NCI-H526 (cell line): Measurements from ENCODE around the gene GRIK2.

Experiments
- DNase-seq, 2 experiments: peaks; one replicate each; lab custom pipeline; 2025; lab: John Stamatoyannopoulos, UW

Gene GRIK2

GRCh38 chr6:101400326-101401135, 7.0 kb downstream of the GRIK2 start:
- no peak for DNase-seq

- no peak for DNase-seq
Observed at GRCh38 chr6:101401171-101401570, 7.7 kb downstream of the GRIK2 start.

GRCh38 chr6:101401792-101402621, 8.5 kb downstream of the GRIK2 start:
- DNase-seq, result peak; percentile 39 to 53

GRCh38 chr6:101402622-101403031, 9.1 kb downstream of the GRIK2 start:
- peak; percentile 11 to 48 for DNase-seq

DNA sequence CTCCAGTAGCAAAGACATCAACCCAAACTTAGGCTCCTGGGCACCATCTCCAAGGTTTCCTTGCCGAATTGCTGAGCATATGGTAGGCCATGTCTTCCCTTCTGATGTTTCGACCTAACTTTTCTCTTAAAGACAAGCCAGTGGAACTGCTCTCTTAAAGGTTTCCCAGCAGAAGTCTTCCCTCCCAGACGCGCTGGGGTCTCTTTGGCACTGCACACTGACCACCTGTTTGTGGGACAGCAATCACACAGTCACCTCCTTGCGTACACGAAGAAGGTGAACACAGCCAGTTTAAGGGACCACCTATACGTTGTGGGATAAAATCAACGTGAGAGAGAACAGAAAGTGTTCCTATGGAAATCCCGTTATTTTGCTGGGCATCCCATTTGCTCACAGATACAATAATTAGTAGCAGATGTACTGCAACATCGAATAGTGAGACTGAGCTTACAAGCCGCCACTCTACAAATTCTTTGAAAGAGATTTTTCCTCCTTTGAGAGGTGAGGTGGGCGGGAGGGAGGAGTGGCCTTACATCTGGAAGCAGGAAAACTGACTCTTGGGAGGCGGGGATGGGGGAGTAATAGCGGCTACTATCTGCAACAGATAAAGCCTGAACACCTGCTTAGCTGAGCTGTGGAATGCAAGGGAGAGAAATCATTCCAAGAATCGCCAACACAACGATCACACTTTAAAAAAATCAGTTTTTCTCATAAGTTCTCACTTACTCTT, 9.9 kb downstream of the GRIK2 start:
- no peak for DNase-seq

DNA sequence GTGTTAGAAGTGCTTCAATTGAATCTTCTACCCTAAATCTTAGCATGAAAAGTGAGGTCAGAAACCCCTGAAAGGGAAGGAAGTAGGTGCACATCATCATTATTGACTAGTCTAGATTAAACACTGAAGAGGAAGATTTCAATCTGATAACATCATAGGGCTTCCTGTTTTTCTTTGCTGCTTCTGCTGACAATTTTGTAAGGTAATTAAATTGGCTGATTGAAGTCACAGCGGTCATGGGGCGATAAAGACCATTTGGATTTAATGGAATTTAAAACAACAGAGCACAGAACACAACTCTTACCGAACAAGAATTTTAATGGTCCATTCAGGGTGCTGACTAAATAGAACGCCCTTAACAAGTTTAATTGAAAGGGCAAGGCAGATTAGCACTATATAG, 11.3 kb downstream of the GRIK2 start:
- DNase-seq, result no peak

- no peak for DNase-seq
Observed at GRCh38 chr6:101413773-101414172, 20.3 kb downstream of the GRIK2 start.

DNA sequence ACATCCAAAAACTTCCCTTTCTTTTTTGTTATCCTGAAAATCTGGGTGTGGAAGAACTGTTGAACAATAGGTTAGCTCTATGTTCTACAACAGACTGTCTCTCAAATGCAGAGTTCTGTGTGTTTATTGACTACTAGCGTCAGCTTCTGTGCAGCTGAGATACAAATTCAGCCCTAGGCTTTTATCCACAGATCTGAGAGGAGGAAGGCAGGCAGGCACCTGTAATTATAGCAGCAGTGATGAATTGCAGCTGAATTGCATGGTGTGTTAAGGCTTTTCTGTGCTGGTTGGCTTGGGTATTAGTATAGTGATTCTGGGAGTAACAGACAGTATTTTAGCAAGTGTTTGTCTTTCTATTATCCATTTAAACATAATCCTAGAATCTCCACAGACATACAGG, 24.4 kb downstream of the GRIK2 start:
- DNase-seq, result no peak

DNA sequence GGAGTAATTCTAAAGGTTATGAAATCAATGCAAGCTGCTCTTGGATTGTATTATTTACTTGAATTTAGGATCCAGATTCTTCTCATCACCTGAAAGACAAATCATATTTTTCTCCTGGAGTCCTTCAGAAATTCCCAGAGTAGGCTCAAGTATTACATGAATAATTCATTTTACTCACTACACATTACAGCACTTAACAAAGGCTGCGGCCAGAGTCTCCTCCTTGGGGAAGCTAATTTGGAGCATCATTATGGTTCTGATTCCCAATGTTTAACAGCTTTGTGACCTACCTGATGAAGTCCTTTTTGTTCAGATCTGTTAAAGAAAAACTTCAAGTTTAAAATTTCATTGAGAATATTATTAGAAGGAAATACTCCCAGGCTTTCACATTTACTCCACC, 28.7 kb downstream of the GRIK2 start:
- DNase-seq, result no peak

DNA sequence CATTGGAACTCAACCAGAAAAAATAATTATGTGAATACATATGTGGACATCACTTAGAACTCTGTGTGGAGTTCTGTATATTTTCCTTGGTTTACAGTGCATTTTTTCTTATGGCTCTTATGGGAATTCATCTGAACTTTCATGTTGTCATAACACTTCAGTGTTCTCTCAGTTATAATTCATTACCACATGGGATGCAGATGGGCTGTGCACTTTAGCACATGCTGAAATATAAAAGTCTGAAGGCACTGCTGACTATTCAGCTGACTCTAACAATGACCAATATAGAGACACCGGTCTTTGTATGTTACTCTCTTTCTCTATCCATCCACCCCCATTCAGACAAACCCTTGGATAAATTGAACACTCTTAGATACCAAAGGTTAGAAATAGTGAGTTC, 29.3 kb downstream of the GRIK2 start:
- no peak for DNase-seq

DNA sequence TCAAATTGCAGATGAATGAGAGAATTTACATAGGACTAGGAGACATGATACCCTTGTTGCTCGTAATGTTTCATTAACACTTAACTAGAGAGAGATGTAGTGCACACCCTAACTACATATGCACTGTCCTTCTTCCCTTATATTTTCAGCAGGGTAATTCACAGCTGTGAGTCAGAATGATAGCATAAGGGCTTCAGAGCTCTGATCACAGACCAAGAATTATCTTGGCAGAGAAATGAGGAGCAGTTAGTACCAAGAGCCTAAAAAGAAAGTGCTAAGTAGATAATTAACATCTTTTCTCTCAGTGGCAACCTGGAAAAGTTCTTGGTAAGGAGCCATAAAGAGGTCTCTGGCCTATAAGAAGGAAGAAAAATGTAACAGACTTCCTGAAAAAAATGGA, 35.8 kb downstream of the GRIK2 start:
- peak in 1 of 2 experiments; percentile 9 for DNase-seq

- no peak for DNase-seq
Observed at GRCh38 chr6:101429845-101430244, 36.3 kb downstream of the GRIK2 start.

DNA sequence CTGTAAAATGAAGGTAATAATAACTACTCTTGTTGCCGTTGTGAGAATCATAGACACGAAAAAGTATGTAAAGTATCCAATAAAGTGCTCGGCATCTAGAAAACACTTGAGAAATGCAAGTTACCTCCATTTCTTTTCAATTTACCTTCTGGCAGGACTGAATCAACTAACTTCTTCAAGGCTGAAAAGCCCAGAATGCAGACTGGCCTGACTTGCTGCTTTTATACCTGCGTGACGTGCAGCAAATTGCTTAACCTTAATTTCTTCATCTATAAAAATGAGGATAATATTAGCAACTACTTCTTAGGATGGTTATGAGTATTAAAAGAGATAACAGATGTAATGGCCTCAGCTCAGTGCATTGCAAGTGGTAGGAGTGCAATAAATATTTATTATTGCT, 39.6 kb downstream of the GRIK2 start:
- no peak for DNase-seq

DNA sequence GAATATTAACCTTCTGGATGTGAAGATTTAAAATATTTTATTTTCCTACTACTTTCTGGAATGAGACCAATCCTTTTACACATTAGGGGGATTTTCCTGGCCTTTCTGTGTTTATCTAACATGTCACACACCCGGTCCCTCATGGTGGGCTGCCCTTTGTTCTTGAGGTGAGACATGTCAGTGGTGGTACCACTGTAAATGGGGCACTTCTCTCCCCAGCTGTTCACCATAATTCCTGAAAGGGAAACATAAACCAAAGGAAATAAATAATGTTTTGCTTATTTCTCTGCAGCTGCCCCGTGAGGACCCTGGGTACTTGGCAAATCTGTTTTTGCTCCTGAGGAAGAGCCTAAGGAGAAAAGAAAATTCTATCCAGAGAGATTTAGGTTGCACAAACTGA, 41.1 kb downstream of the GRIK2 start:
- no peak for DNase-seq

DNA sequence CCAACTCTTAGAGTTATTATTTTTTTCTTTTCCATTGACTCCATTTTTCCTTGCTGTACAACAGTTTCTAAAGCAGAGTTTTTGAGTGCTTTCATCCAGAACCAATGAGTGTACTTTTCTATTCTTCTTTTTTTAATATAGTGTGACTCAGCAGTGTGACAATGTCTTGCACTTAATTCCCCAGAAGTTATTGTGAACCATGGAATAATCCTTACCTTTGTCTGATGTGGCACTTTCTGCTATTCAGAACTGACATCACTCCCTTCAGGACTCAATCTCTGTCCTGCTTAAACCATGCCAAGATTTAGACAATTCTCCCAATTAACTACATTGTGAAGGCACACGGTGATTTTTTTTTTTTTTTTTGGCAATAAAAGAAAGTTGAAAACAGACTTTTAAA, 41.5 kb downstream of the GRIK2 start:
- no peak for DNase-seq

DNA sequence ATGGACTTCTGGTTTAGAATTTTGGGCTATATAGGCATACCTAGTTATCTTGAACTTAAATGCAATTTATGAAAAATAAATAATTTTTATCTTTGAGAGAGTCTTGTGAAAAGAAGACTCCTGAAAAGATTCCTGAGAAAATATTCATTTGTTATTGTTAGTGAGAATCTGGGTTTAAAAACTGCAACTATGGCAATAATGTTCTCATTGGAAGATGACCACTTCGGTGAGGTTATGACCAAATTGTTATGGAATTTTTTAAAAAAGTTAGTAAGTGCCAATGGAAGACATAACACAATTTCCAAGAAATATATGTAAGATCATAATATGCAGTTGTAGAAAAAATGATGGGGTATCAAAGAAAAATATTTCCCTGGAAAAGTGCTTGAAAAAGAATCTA, 46.3 kb downstream of the GRIK2 start:
- no peak for DNase-seq

DNA sequence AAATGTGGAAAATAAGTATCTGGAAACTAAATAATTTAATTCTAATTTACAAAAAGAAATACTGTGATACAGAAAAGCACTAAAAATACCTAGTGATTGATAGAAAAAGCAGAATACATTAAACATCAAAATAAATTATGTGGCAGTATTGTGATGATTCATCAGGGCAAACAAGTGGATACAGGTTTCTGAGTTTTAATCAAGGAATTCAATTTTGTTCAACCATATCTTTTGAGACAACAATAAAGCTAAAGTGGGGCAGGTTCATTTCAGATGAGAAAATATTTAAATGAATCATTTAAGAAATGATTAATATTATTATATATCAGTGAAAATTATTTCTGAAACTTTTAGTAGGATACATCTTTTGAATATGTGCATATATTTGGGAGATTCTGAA, 49.8 kb downstream of the GRIK2 start:
- DNase-seq, result no peak

DNA sequence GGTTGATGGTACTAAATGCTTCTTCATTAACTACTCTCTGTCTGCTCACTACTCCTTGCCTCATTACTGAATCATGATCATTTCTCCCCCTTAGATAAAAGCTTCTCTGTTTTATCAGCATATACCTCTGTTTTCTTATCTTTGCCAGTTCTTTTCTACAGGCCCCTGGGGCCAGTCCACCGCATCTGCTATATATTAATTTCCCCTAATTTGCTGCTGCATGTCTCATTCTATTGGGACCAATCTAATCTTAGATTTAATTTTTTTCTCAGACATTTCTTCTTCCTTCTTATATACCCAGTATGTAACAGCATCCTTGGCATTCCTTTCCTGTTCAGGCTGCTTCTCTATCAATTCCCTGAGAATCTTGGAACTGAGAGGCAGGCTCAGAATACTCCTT, 51.2 kb downstream of the GRIK2 start:
- DNase-seq, result no peak

GRCh38 chr6:101445527-101445926, 52.0 kb downstream of the GRIK2 start:
- DNase-seq, result no peak

- no peak for DNase-seq
Observed at GRCh38 chr6:101450901-101451300, 57.4 kb downstream of the GRIK2 start.

DNA sequence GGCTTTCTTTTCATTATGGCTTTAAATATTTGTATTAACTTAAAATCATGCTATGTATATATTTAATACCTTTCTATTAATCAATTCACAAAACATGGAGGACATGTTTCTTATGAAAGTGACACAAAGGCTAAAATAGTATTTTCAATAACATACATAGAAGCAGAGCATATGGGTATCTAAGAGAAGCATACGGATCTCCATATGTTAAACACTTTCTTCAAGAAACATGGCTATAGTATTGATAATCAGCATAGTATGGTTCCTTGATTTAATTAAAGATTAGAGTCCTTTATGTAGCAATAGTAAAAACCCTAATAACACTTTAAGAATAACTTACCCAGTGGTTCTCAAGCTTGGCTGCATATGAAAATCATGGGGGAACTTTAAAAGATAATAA, 58.5 kb downstream of the GRIK2 start:
- DNase-seq, result no peak

DNA sequence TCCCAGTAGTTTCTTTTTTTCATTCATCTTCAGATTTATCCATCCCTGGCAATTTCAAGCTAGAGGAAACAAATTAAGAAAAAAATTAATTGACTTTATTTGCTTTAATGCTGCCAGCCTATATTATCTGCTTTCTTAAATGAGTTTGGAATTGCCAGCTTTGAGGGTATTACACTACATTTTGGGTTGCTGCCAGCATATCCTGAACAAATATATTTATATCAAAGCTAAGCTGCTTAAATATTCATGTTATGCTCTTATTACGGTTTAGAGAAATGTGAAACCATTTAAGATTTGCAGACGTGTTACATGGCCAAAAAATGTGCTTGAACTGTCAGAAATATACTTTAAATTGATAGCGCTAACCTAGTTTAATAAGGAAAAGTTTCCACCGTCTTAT, 59.7 kb downstream of the GRIK2 start:
- no peak for DNase-seq
